Activated gamma-delta T cell treated with anti-CD3 and anti-CD28 coated beads, Interleukin-2, amount 50 U/mL, for 16 hours (primary cell): ENCODE results near the gene TSPEAR.
"Not testable (repeated sequence)": the region's sequence is repeated elsewhere in the genome, so short reads cannot be mapped to it uniquely, and the experiment has no call there.

Experiments
- DNase-seq: peaks from one replicate; pipeline ENCODE4 v3.0.0-alpha.2; 2020; ENCODE audit warnings: low read depth

Gene TSPEAR

GRCh38 chr21:44603109-44603875 lies 108.1 kb downstream of the TSPEAR start:
- DNase-seq: no peak

GRCh38 chr21:44602463-44602850 lies 108.9 kb downstream of the TSPEAR start:
- DNase-seq: no peak

- DNase-seq: no peak
These were observed 109.5 kb downstream of the TSPEAR start for GRCh38 chr21:44601596-44602462.

- DNase-seq: not testable (repeated sequence)
These were observed 110.3 kb downstream of the TSPEAR start for GRCh38 chr21:44601091-44601490.

GRCh38 chr21:44600118-44600978 lies 111.0 kb downstream of the TSPEAR start, which contains the start of gene KRTAP10-7:
Gene KRTAP10-7 (plus strand): TSS chr21:44600597. CDS start chr21:44600622, 25 bp downstream.
- not testable (repeated sequence) for DNase-seq

- DNase-seq: no peak
These were observed 111.9 kb downstream of the TSPEAR start for GRCh38 chr21:44599264-44600029.

- DNase-seq: no peak
These were observed 113.3 kb downstream of the TSPEAR start for GRCh38 chr21:44598061-44598460.

- no peak for DNase-seq
These were observed 115.2 kb downstream of the TSPEAR start for GRCh38 chr21:44596068-44596725.

GRCh38 chr21:44595524-44595923 lies 115.8 kb downstream of the TSPEAR start:
- DNase-seq: no peak

- no peak for DNase-seq
These were observed 116.9 kb downstream of the TSPEAR start for GRCh38 chr21:44594406-44594916.

GRCh38 chr21:44593598-44594405 lies 117.6 kb downstream of the TSPEAR start:
- DNase-seq: no peak

GRCh38 chr21:44592446-44593311 lies 118.7 kb downstream of the TSPEAR start, which contains the start of gene KRTAP10-6:
Gene KRTAP10-6 (minus strand): TSS chr21:44592505. CDS start chr21:44592484, 21 bp downstream.
- DNase-seq: no peak

- DNase-seq: not testable (repeated sequence)
These were observed 119.6 kb downstream of the TSPEAR start for GRCh38 chr21:44591801-44592130.

GRCh38 chr21:44590897-44591800 lies 120.2 kb downstream of the TSPEAR start:
- not testable (repeated sequence) for DNase-seq

- DNase-seq: no peak
These were observed 121.1 kb downstream of the TSPEAR start for GRCh38 chr21:44590311-44590721.

GRCh38 chr21:44589586-44590305 lies 121.6 kb downstream of the TSPEAR start:
- DNase-seq: no peak

GRCh38 chr21:44589094-44589493 lies 122.3 kb downstream of the TSPEAR start:
- DNase-seq: no peak
